Nephron (organoid): ENCODE measurements around the gene NOLC1.

Source experiments
- H3K27ac Mint-ChIP-seq, 3 experiments: 2 replicates each; pipeline ENCODE4 v1.8.0; 2020; ENCODE audit warnings: mixed read lengths in 3 of 3, mild to moderate bottlenecking in 2 of 3, moderate library complexity in 1 of 3
- H3K27me3 Mint-ChIP-seq: 2 replicates; pipeline ENCODE4 v1.8.0; 2021; ENCODE audit warnings: low read depth, mild to moderate bottlenecking, moderate library complexity, mixed read lengths
- H3K36me3 Mint-ChIP-seq: 2 replicates; pipeline ENCODE4 v1.8.0; 2020; ENCODE audit warnings: low read depth, mixed read lengths
- H3K4me1 Mint-ChIP-seq: 2 replicates; pipeline ENCODE4 v1.8.0; 2020; ENCODE audit warnings: mixed read lengths
- H3K4me3 Mint-ChIP-seq, 3 experiments: 2 replicates each; pipeline ENCODE4 v1.8.0; 2020; ENCODE audit warnings: mild to moderate bottlenecking in 3 of 3, mixed read lengths in 3 of 3, moderate library complexity in 2 of 3
- H3K9me3 Mint-ChIP-seq: 2 replicates; pipeline ENCODE4 v1.8.0; 2020; ENCODE audit warnings: mixed read lengths
- CTCF ChIP-seq, 3 experiments: fragments of 200-600 bp; sonication (generic); IDR thresholded peaks; one replicate each; pipeline ENCODE4 v1.5.0; 2021; ENCODE audit warnings: antibody characterized with exemption in 3 of 3; ENCODE audit not compliant: unreplicated experiment in 3 of 3

Gene NOLC1

DNA sequence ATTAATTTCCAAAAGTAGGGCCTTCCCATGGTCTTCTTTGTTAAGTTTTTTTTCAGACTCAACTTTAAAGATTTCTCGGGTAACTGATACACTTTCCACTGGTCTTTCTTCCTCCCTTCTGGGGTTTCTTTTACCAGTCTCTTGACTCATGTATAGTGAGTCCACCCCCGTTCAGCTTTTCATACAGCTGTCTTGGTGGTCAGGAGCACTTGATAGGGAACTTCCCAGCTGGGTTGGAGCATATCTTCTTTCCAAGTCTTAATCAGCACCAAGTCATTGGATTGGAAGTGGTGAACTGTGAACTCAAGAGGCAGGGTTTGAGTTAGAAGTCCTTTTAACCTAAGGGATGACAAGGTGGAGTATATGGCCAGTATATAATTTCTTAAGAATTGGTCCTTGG, 44.7 kb downstream of the NOLC1 start:
- peaks cover 5% of the 10 kb centered on the region for H3K4me1 Mint-ChIP-seq
- H3K9me3 Mint-ChIP-seq: peaks cover 23% of the 10 kb centered on the region
- no peak overlapping the region for H3K27ac Mint-ChIP-seq
- no peak for TF ChIP-seq CTCF (IDR thresholded peaks at IDR 0.05; ENCODE audit: unreplicated experiment in 3 of 3)
- H3K27me3 Mint-ChIP-seq: peaks cover 30% of the 10 kb centered on the region
- H3K36me3 Mint-ChIP-seq: no peaks in the 10 kb centered on the region
- H3K4me3 Mint-ChIP-seq: no peak overlapping the region

GRCh38 chr10:102198027-102198426, 45.8 kb downstream of the NOLC1 start:
- peaks cover 5% of the 10 kb centered on the region for H3K4me1 Mint-ChIP-seq
- no peak overlapping the region for H3K27ac Mint-ChIP-seq
- H3K9me3 Mint-ChIP-seq: peaks cover 24% of the 10 kb centered on the region
- no peaks in the 10 kb centered on the region for H3K36me3 Mint-ChIP-seq
- TF ChIP-seq CTCF (IDR thresholded peaks at IDR 0.05; ENCODE audit: unreplicated experiment in 3 of 3): no peak
- H3K27me3 Mint-ChIP-seq: peaks cover 27% of the 10 kb centered on the region
- H3K4me3 Mint-ChIP-seq: no peak overlapping the region

- peaks cover 21% of the 10 kb centered on the region for H3K9me3 Mint-ChIP-seq
- no peak overlapping the region for H3K27ac Mint-ChIP-seq
Measured at GRCh38 chr10:102200751-102201640, 48.8 kb downstream of the NOLC1 start.

GRCh38 chr10:102202386-102202785, 50.2 kb downstream of the NOLC1 start:
- Mint-ChIP-seq H3K36me3 (no peaks in the 10 kb centered on the region), H3K27ac (no peak overlapping the region)

More at GRCh38 chr10:102200751-102201640, 48.8 kb downstream of the NOLC1 start:
- Mint-ChIP-seq H3K36me3 (no peaks in the 10 kb centered on the region), H3K4me3 (no peak overlapping the region), H3K4me1 (peaks cover 5% of the 10 kb centered on the region), H3K27me3 (peaks cover 7% of the 10 kb centered on the region)
- TF ChIP-seq CTCF (IDR thresholded peaks at IDR 0.05; ENCODE audit: unreplicated experiment in 3 of 3): no peak

GRCh38 chr10:102208311-102209035, 56.3 kb downstream of the NOLC1 start:
- peak overlapping the region; percentile 85 to 88 (median 87) for H3K27ac Mint-ChIP-seq
- H3K36me3 Mint-ChIP-seq: no peaks in the 10 kb centered on the region
- peaks cover 16% of the 10 kb centered on the region for H3K4me1 Mint-ChIP-seq
- H3K27me3 Mint-ChIP-seq: peaks cover 8% of the 10 kb centered on the region
- no peak for TF ChIP-seq CTCF (IDR thresholded peaks at IDR 0.05; ENCODE audit: unreplicated experiment in 3 of 3)
- peaks cover under 1% of the 10 kb centered on the region for H3K9me3 Mint-ChIP-seq
- H3K4me3 Mint-ChIP-seq: peak overlapping the region in 1 of 3 experiments; percentile 1

More at GRCh38 chr10:102202386-102202785, 50.2 kb downstream of the NOLC1 start:
- Mint-ChIP-seq H3K9me3 (peaks cover 18% of the 10 kb centered on the region), H3K4me1 (no peaks in the 10 kb centered on the region), H3K4me3 (no peak overlapping the region), H3K27me3 (peaks cover 7% of the 10 kb centered on the region)
- no peak for TF ChIP-seq CTCF (IDR thresholded peaks at IDR 0.05; ENCODE audit: unreplicated experiment in 3 of 3)
